ENCODE measurements around the gene CYSTM1. TPM values are rescaled to one million over a fixed set of nuclear protein-coding genes. Genes with fewer than 3 reads are reported as not detected.
"Not testable (repeated sequence)": the region's sequence is repeated elsewhere in the genome, so short reads cannot be mapped to it uniquely, and the experiment has no call there.

CYSTM1 gene
- total RNA-seq, 2 experiments from 2014 or later, result 16.0 to 17.0 TPM

- Mint-ChIP-seq H3K9me3 (no peaks in the 10 kb centered on the region), H3K36me3 (no peaks in the 10 kb centered on the region), H3K27me3 (peaks cover 27% of the 10 kb centered on the region), H3K27ac (no peak overlapping the region), H3K4me1 (peaks cover 14% of the 10 kb centered on the region), H3K4me3 (no peak overlapping the region)
- no peak for DNase-seq
Observed at GRCh38 chr5:140143521-140144258, 31.3 kb upstream of the CYSTM1 start.

GRCh38 chr5:140145256-140145655 is 29.7 kb upstream of the CYSTM1 start:
- Mint-ChIP-seq H3K27me3 (peaks cover 27% of the 10 kb centered on the region), H3K9me3 (no peaks in the 10 kb centered on the region), H3K4me3 (peak overlapping the region; percentile 57), H3K27ac (no peak overlapping the region), H3K4me1 (peaks cover 14% of the 10 kb centered on the region), H3K36me3 (no peaks in the 10 kb centered on the region)
- no peak for DNase-seq

- Mint-ChIP-seq H3K9me3 (no peaks in the 10 kb centered on the region), H3K36me3 (no peaks in the 10 kb centered on the region), H3K27ac (no peak overlapping the region), H3K27me3 (peaks cover 27% of the 10 kb centered on the region), H3K4me3 (peak overlapping the region; percentile 57), H3K4me1 (peaks cover 14% of the 10 kb centered on the region)
- peak; percentile 74 for DNase-seq
Observed at GRCh38 chr5:140145818-140146522, 29.0 kb upstream of the CYSTM1 start.

- Mint-ChIP-seq H3K4me1 (peaks cover 14% of the 10 kb centered on the region), H3K27me3 (peaks cover 27% of the 10 kb centered on the region), H3K9me3 (no peaks in the 10 kb centered on the region), H3K27ac (no peak overlapping the region), H3K4me3 (no peak overlapping the region), H3K36me3 (no peaks in the 10 kb centered on the region)
- DNase-seq, result no peak
Observed at GRCh38 chr5:140146523-140146842, 28.5 kb upstream of the CYSTM1 start.

GRCh38 chr5:140147460-140147859 is 27.5 kb upstream of the CYSTM1 start:
- DNase-seq, result no peak
- no peak overlapping the region for H3K27ac Mint-ChIP-seq
- no peaks in the 10 kb centered on the region for H3K9me3 Mint-ChIP-seq
- no peak overlapping the region for H3K4me3 Mint-ChIP-seq
- peaks cover 27% of the 10 kb centered on the region for H3K27me3 Mint-ChIP-seq
- peaks cover 14% of the 10 kb centered on the region for H3K4me1 Mint-ChIP-seq
- H3K36me3 Mint-ChIP-seq, result no peaks in the 10 kb centered on the region

- Mint-ChIP-seq H3K4me1 (peaks cover 14% of the 10 kb centered on the region), H3K9me3 (no peaks in the 10 kb centered on the region), H3K27ac (no peak overlapping the region), H3K36me3 (no peaks in the 10 kb centered on the region), H3K27me3 (peaks cover 27% of the 10 kb centered on the region), H3K4me3 (no peak overlapping the region)
- no peak for DNase-seq
Observed at GRCh38 chr5:140148508-140148907, 26.5 kb upstream of the CYSTM1 start.

GRCh38 chr5:140150201-140150600 is 24.8 kb upstream of the CYSTM1 start:
- Mint-ChIP-seq H3K9me3 (no peaks in the 10 kb centered on the region), H3K4me3 (no peak overlapping the region), H3K36me3 (no peaks in the 10 kb centered on the region), H3K27ac (no peak overlapping the region), H3K27me3 (peaks cover 23% of the 10 kb centered on the region), H3K4me1 (peaks cover 9% of the 10 kb centered on the region)
- DNase-seq, result no peak

GRCh38 chr5:140151144-140152021 is 23.6 kb upstream of the CYSTM1 start:
- Mint-ChIP-seq H3K36me3 (no peaks in the 10 kb centered on the region), H3K4me1 (peaks cover 4% of the 10 kb centered on the region), H3K27ac (no peak overlapping the region), H3K27me3 (peaks cover 13% of the 10 kb centered on the region), H3K9me3 (no peaks in the 10 kb centered on the region), H3K4me3 (no peak overlapping the region)
- DNase-seq, result no peak

GRCh38 chr5:140152022-140152999 is 22.7 kb upstream of the CYSTM1 start:
- Mint-ChIP-seq H3K36me3 (no peaks in the 10 kb centered on the region), H3K27me3 (peaks cover 4% of the 10 kb centered on the region), H3K4me1 (peaks cover 6% of the 10 kb centered on the region), H3K9me3 (no peaks in the 10 kb centered on the region), H3K27ac (no peak overlapping the region), H3K4me3 (no peak overlapping the region)
- no peak for DNase-seq

GRCh38 chr5:140153255-140153654 is 21.7 kb upstream of the CYSTM1 start:
- Mint-ChIP-seq H3K27me3 (no peaks in the 10 kb centered on the region), H3K27ac (no peak overlapping the region), H3K36me3 (no peaks in the 10 kb centered on the region), H3K4me3 (no peak overlapping the region), H3K9me3 (no peaks in the 10 kb centered on the region), H3K4me1 (peaks cover 7% of the 10 kb centered on the region)
- no peak for DNase-seq

DNA sequence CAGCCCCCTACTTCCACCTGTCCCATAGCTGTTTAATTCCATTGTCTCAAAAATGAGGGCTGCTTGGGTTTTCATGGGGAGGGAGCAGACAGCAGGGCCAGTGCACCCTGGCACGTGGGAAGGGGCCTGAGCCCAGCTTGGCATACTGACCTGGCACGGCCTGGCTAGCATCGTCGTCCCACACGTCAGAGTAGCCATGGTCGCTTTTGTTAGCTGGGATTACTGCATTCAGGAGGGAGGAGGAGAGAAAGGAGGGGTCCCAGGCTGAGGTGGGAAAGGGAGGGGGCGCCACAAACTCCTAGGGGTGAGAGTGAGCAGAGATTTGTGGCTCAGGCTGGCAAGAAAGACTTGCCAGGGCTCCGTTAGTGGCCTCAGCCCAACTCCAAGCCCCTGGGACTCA is 21.1 kb upstream of the CYSTM1 start:
- DNase-seq, result no peak
- Mint-ChIP-seq H3K36me3 (no peaks in the 10 kb centered on the region), H3K27me3 (no peaks in the 10 kb centered on the region), H3K27ac (no peak overlapping the region), H3K9me3 (no peaks in the 10 kb centered on the region), H3K4me1 (peaks cover 7% of the 10 kb centered on the region), H3K4me3 (no peak overlapping the region)

DNA sequence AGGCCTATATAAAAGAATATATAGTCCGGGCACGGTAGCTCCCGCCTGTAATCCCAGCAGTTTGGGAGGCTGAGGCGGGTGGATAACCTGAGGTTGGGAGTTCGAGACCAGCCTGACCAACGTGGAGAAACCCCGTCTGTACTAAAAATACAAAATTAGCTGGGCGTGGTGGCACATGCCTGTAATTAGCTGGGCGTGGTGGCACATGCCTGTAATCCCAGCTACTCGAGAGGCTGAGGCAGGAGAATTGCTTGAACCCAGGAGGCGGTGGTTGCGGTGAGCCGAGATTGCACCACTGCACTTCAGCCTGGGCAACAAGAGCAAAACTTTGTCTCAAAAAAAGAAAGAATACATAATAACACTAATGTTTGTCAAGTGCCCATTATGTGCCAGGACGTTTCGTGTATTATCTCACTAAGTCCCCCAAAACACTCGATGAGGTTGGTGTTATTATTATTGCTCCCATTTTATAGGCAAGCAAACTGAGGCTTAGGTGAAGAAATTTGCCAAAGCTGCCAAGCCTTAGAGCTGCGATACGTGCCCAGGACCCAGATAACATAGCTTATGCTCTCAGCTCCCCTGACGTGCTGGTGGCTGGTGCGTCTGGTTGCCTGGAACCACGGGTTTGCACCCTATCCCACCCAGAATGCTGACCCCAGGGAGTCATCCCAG is 20.1 kb upstream of the CYSTM1 start:
- not testable (repeated sequence) for H3K4me3 Mint-ChIP-seq, H3K4me1 Mint-ChIP-seq, DNase-seq, H3K27ac Mint-ChIP-seq, H3K9me3 Mint-ChIP-seq, H3K36me3 Mint-ChIP-seq, H3K27me3 Mint-ChIP-seq

- H3K9me3 Mint-ChIP-seq, result no peaks in the 10 kb centered on the region
- H3K27ac Mint-ChIP-seq, result no peak overlapping the region
- DNase-seq, result peak; percentile 86
- H3K4me1 Mint-ChIP-seq, result peaks cover 7% of the 10 kb centered on the region
- no peaks in the 10 kb centered on the region for H3K27me3 Mint-ChIP-seq
- H3K36me3 Mint-ChIP-seq, result no peaks in the 10 kb centered on the region
- peak overlapping the region; percentile 57 for H3K4me3 Mint-ChIP-seq
Observed at GRCh38 chr5:140157032-140157781, 17.8 kb upstream of the CYSTM1 start.

Measured in activated naive CD8-positive, alpha-beta T cell treated with anti-CD3 and anti-CD28 coated beads for 36 hours (primary cell).